HepG2 (cell line): ENCODE measurements around the gene KIAA0319L. TPM values are rescaled to one million over a fixed set of nuclear protein-coding genes. Genes with fewer than 3 reads are reported as not detected.

ENCODE experiments used
- BRCA1 ChIP-seq: sonication (generic); formaldehyde crosslinking; IDR thresholded peaks from 2 replicates; pipeline ENCODE4 v1.4.0; 2020; ENCODE audit warnings: missing genetic modification reagents
- GTF2F1 ChIP-seq: fragments of 150-350 bp; IDR thresholded peaks from 2 replicates; pipeline ENCODE4 v1.6.1; 2014; ENCODE audit warnings: low read length
- KDM1A ChIP-seq: IDR thresholded peaks from 2 replicates; pipeline ENCODE4 v1.6.1; 2016; ENCODE audit warnings: missing compliant biosample characterization
- KDM2A ChIP-seq: sonication (generic); formaldehyde crosslinking; IDR thresholded peaks from 2 replicates; pipeline ENCODE4 v1.4.0; 2020; ENCODE audit warnings: low read depth, missing genetic modification reagents, borderline replicate concordance
- KIAA2018 ChIP-seq: sonication (generic); formaldehyde crosslinking; IDR thresholded peaks from 2 replicates; pipeline ENCODE4 v1.5.0; 2020; ENCODE audit warnings: mild to moderate bottlenecking, missing genetic modification reagents, borderline replicate concordance
- MXD3 ChIP-seq: IDR thresholded peaks from 2 replicates; pipeline ENCODE4 v1.6.1; 2016; ENCODE audit warnings: mild to moderate bottlenecking, missing biosample characterization, missing genetic modification reagents
- MYC ChIP-seq: sonication (generic); formaldehyde crosslinking; IDR thresholded peaks from 2 replicates; pipeline ENCODE4 v1.9.0; 2021; ENCODE audit warnings: missing genetic modification reagents, borderline replicate concordance
- NCOA5 ChIP-seq: sonication (generic); formaldehyde crosslinking; IDR thresholded peaks from 2 replicates; pipeline ENCODE4 v1.4.0; 2020; ENCODE audit warnings: missing genetic modification reagents
- NKX3-1 ChIP-seq: sonication (generic); formaldehyde crosslinking; IDR thresholded peaks from 2 replicates; pipeline ENCODE4 v1.5.0; 2020; ENCODE audit warnings: missing genetic modification reagents
- PATZ1 ChIP-seq: sonication (generic); formaldehyde crosslinking; IDR thresholded peaks from 2 replicates; pipeline ENCODE4 v1.4.0; 2020; ENCODE audit warnings: missing genetic modification reagents
- PRMT3 ChIP-seq: sonication (generic); formaldehyde crosslinking; IDR thresholded peaks from 2 replicates; pipeline ENCODE4 v1.8.1; 2022; ENCODE audit warnings: low read depth, mild to moderate bottlenecking, moderate library complexity, missing genetic modification reagents, borderline replicate concordance
- RFX3 ChIP-seq: IDR thresholded peaks from 2 replicates; pipeline ENCODE4 v1.6.1; 2016; ENCODE audit warnings: missing biosample characterization, missing genetic modification reagents
- THYN1 ChIP-seq: sonication (generic); formaldehyde crosslinking; IDR thresholded peaks from 2 replicates; pipeline ENCODE4 v1.8.1; 2023; ENCODE audit warnings: low read depth, mild to moderate bottlenecking, moderate library complexity, missing genetic modification reagents, borderline replicate concordance
- ZBTB39 ChIP-seq: sonication (generic); formaldehyde crosslinking; IDR thresholded peaks from 2 replicates; pipeline ENCODE4 v1.5.0; 2020; ENCODE audit warnings: missing genetic modification reagents
- ZMAT3 ChIP-seq: sonication (generic); formaldehyde crosslinking; conservative IDR thresholded peaks from 2 replicates; pipeline ENCODE4 v1.7.0; 2021; ENCODE audit warnings: missing genetic modification reagents
- ZSCAN30 ChIP-seq: sonication (generic); formaldehyde crosslinking; IDR thresholded peaks from 2 replicates; pipeline ENCODE4 v1.5.0; 2020; ENCODE audit warnings: mild to moderate bottlenecking, missing genetic modification reagents
- polyA plus RNA-seq, 8 experiments: library from polyadenylated mRNA; depleted of rRNA in 3 of 8; stranded (reverse) in 7 of 8; unstranded in 1 of 8; fragments of >200 nt; fragmentation: Illumina TruSeq in 4 of 8; extraction: Trizol in 4 of 8; gene quantifications; 2 replicates each; pipeline versions ENCODE4 v1.2.1 to v1.2.3, GENCODE V29; 2011 to 2016; ENCODE audit warnings: low read depth in 4 of 8, missing spikeins in 1 of 8, mixed read lengths in 1 of 8; ENCODE audit not compliant: insufficient read depth in 1 of 8
- total RNA-seq, 5 experiments: library from RNA; depleted of rRNA; stranded (reverse); fragments of >200 nt; fragmentation: Illumina TruSeq; extraction: Trizol; gene quantifications; 2 replicates each; pipeline ENCODE4 v1.2.3, GENCODE V29; 2016; ENCODE audit warnings: low read depth in 1 of 5

Gene KIAA0319L
- total and polyA plus RNA-seq, 2 of the 13 experiments (the other 11 are each of a cell fraction or from before 2014, with no cell fraction given): 33.4 to 82.6 TPM

GRCh38 chr1:35555601-35556477 is 1.4 kb downstream of the KIAA0319L start (continued):
- TF ChIP-seq KIAA2018 (no peak), ZSCAN30 (CRISPR knock-in tag) (no peak), BRCA1 (CRISPR knock-in tag) (no peak), PATZ1 (CRISPR knock-in tag) (peak; percentile 80), RFX3 (CRISPR knock-in tag) (no peak), KDM1A (0 out of 2 replicates have a peak, but pooled peaks have one; percentile 22), KDM2A (CRISPR knock-in tag) (no peak), ZMAT3 (CRISPR knock-in tag) (no peak), MXD3 (no peak), GTF2F1 (no peak), NCOA5 (no peak), ZBTB39 (CRISPR knock-in tag) (peak; percentile 83; the same call in 1 of the 2 replicates), PRMT3 (no peak), NKX3-1 (no peak), THYN1 (CRISPR knock-in tag) (no peak), MYC (CRISPR knock-in tag) (no peak)
